GM06990 (cell line): Measurements from ENCODE around the gene NCK1.
"Not testable (repeated sequence)": the region's sequence is repeated elsewhere in the genome, so short reads cannot be mapped to it uniquely, and the experiment has no call there.

ENCODE experiments used
- DNase-seq: peaks from one replicate; pipeline ENCODE4 v3.0.0-alpha.2; 2011; ENCODE audit not compliant: insufficient read length; ENCODE audit errors: extremely low read depth
- H3K27me3 ChIP-seq: replicated peaks from 2 replicates; pipeline ENCODE4 v1.6.0; 2011; ENCODE audit warnings: low read length; ENCODE audit not compliant: control insufficient read depth, insufficient read depth
- H3K36me3 ChIP-seq: 2 replicates; pipeline ENCODE4 v1.5.1; 2011; ENCODE audit warnings: low read length; ENCODE audit not compliant: control insufficient read depth, insufficient read depth
- H3K4me3 ChIP-seq: replicated peaks from 2 replicates; pipeline ENCODE4 v1.5.1; 2011; ENCODE audit warnings: low read depth, mild to moderate bottlenecking, control low read depth, low read length
- CTCF ChIP-seq: IDR thresholded peaks from 2 replicates; pipeline ENCODE4 v1.5.1; 2011; ENCODE audit warnings: low read length, control low read depth, mild to moderate bottlenecking, inconsistent platforms; ENCODE audit not compliant: insufficient read depth, poor library complexity, severe bottlenecking

NCK1 gene

GRCh38 chr3:136893848-136894443, 31.9 kb downstream of the NCK1 start:
- Histone ChIP-seq H3K4me3 (no peak overlapping the region), H3K27me3 (no peaks in the 10 kb centered on the region), H3K36me3 (no peaks in the 10 kb centered on the region)
- DNase-seq: no peak
- no peak for TF ChIP-seq CTCF

DNA sequence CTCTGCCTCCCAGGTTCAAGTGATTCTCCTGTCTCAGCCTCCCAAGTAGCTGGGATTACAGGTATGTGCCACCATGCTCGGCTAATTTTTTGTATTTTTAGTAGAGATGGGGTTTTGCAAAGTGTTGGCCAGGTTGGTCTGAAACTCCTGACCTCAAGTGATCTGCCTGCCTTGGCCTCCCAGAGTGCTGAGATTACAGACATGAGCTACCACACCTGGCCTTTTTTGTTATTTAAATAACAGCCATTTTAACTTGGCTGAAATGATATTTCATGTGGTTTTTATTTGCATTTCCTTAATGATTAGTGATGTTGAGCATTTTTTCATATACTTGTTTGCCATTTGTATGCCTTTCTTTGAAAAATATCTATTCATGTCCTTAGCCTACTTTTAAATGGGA, 35.2 kb downstream of the NCK1 start:
- not testable (repeated sequence) for H3K36me3 ChIP-seq, H3K27me3 ChIP-seq, H3K4me3 ChIP-seq
- peak; percentile 44 for DNase-seq

DNA sequence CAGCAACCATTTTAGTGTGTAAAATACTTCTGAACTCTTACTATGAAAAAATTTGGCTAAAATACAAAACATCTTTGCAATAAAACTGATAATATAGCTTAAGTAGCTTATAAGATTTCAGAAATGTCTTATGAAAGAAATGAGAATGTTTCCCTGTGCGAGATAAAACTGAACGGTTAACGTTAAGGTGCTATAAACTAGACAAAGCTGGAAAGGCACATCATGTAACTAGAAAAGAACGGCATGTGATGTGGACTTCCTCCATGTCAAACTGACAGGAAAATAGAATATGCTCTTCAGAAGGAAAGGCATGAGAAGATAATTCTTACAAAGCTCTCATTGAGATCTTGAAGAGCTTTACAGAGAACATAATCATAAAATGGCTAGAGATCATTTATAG, 36.5 kb downstream of the NCK1 start:
- no peak for TF ChIP-seq CTCF
- Histone ChIP-seq H3K27me3 (no peaks in the 10 kb centered on the region), H3K4me3 (no peak overlapping the region), H3K36me3 (no peaks in the 10 kb centered on the region)
- DNase-seq: no peak

DNA sequence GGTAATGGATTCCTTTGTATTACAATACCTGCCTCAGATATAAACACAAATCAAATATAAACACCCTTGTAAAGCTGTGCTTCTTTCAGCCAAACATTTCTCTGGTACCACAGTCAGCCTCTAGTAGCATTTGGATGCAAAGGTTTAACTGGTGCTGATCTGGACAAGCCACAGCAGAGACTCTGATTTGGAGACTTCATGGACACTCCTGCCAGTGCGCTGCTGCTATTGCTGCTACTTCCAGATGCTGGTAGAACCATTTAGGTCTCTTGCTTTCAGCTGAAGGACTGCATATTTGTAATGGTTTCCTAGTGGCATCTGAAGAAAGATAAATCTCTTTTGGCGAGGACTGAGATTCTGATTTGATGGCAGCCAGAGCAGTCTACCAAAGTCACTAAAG, 36.9 kb downstream of the NCK1 start:
- Histone ChIP-seq H3K27me3 (no peaks in the 10 kb centered on the region), H3K4me3 (no peak overlapping the region), H3K36me3 (no peaks in the 10 kb centered on the region)
- DNase-seq: no peak
- no peak for TF ChIP-seq CTCF

GRCh38 chr3:136899622-136900158, 37.7 kb downstream of the NCK1 start:
- H3K36me3 ChIP-seq: no peaks in the 10 kb centered on the region
- DNase-seq: no peak
- H3K4me3 ChIP-seq: no peak overlapping the region
- TF ChIP-seq CTCF: no peak
- H3K27me3 ChIP-seq: no peaks in the 10 kb centered on the region

DNA sequence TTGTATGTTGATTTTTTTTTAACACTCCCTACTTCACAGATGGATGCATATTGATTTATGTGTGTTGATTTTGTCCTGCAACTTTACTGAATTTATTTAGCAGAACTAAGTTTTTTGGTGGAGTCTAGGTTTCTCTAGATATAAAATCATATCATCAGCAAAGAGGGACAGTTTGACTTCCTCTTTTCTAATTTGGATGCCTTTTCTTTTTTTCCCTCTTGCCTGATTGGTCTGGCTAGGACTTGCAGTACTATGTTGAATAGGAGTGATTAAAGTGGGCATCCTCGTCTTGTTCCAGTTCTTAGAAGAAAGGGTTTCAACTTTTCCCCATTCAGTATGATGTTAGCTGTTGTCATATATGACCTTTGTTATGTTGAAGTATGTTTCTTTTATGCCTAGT, 38.7 kb downstream of the NCK1 start:
- not testable (repeated sequence) for DNase-seq, H3K27me3 ChIP-seq, H3K4me3 ChIP-seq, H3K36me3 ChIP-seq

DNA sequence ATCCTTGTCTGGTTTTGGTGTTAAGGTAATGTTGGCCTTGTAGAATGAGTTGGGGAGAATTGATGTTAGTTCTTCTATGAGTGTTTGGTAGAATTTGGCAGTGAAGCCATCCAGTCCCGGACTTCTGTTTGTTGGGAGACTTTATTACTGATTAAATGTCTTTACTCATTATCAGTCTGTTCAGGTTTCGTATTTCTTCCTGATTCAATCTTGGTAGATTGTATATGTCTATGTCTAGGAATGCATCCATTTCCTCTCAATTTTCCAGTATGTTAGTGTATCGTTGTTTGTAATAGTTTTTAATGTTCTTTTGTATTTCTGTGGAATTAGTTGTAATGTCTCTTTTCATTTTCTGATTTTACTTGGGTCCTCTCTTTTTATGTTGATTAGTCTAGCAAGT, 39.4 kb downstream of the NCK1 start:
- Histone ChIP-seq H3K27me3 (no peaks in the 10 kb centered on the region), H3K36me3 (no peaks in the 10 kb centered on the region; the same call in 1 of the 2 replicates), H3K4me3 (no peak overlapping the region)
- TF ChIP-seq CTCF: no peak
- DNase-seq: no peak

DNA sequence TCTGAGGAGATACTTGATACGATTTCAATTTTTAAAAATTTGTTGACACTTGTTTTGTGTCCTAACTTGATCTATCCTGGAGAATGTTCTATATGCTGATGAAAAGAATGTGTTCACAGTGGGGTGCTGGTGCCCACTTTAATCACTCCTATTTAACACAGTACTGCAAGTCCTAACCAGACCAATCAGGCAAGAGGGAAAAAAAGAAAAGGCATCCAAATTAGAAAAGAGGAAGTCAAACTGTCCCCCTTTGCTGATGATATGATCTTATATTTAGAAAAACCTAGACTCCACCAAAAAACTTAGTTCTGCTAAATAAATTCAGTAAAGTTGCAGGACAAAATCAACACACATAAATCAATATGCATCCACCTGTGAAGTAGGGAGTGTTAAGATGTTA, 40.5 kb downstream of the NCK1 start:
- H3K4me3 ChIP-seq: not testable (repeated sequence)

More for the DNA sequence above, 40.5 kb downstream of the NCK1 start:
- DNase-seq, H3K27me3 ChIP-seq, H3K36me3 ChIP-seq: not testable (repeated sequence)
